ENCODE results near the gene RIMS1.

Gene RIMS1

DNA sequence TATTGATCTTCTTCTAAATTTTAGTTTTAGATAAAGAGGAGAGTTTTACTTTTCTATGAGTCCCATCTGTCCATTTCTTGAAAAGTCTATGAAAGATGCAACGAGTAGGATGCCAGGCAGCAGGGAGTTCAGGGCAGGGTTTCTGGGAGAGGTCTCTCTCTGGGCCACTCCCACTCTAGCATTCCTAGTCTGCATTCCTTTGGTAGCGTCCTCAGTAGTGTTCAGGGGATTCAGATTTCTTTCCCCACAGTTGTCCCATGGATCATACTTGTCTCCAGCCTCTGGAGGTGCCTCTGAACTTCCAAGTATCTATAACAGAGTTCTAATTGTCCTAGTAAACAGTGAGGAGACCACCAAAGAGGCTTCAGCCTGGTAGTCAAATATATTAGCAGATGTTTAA, 225.3 kb downstream of the RIMS1 start:
- no peak for DNase-seq (ENCODE audit: low spot score)

DNA sequence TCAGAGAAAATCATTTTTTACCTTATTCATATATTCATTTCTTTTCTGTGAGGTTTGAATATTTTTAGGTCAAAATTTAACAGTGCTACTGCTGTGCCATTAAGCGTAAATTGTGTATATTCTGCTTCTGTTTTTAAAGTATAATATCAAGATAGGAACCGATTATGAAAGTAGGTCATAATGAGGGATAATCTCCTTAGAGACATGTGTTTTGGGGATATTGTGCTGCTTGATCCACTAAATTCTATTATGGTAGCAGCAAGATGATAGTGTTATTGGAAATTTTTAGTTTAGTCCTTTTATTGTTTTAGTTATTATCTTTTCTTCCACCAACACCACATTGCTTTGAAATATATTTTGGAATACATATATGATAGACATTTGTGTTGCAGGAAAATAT, 244.0 kb downstream of the RIMS1 start:
- no peak for DNase-seq (ENCODE audit: low spot score)

DNA sequence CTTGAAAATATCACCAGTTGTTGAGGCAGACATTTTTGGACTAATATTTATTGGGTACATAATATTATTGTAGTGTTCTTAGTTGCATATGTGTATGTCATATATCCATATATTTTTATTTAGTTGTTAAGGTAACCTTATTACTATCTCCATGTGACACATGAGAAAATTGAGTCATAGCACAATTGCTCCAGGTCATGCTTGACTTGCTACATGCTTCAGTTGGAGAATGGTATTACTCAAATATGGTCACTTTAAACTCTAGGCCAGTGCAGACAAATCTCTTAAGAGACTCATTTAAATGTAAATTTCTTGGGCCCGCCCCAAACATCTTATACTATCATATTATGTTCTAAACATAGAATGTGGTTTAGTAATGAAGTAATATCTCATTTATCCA, 246.1 kb downstream of the RIMS1 start:
- no peak for DNase-seq (ENCODE audit: low spot score)

DNA sequence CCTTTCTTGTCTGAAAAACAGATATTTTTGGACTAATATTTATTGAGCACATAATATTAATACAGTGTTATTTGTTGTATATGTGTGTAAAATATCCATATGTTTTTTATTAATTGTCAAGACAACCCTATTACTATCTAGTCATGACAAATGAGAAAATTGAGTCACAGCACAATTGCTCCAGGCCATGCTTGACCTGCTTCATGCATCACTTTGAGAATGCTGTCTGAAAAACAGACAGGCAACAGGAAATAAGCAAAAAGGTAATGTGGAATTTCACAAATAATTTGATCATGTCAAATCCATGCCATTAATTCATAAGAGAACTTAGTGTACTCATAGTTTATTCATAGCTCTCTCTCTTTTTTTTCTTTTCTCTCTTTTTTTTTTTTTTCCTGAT, 246.5 kb downstream of the RIMS1 start:
- DNase-seq (ENCODE audit: low spot score), result no peak

DNA sequence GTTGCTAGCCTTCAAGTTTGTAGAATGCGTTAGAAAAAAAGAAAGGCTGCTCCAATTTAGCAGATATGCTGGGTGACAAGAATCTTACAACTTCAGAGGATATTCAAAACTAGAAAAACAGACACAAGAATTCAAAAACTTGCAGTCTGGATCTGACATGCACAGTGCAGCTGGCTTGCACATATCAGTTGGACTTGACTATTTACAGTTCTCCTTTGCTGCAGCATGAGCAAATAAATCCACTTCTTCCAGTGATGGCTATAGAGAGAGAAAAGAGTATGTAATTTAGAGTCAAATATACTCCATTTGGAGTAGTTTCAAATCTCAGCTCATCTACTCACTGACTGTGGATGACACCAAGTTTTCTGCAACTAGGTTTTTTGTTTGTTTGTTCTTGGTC, 247.0 kb downstream of the RIMS1 start:
- DNase-seq (ENCODE audit: low spot score), result no peak

DNA sequence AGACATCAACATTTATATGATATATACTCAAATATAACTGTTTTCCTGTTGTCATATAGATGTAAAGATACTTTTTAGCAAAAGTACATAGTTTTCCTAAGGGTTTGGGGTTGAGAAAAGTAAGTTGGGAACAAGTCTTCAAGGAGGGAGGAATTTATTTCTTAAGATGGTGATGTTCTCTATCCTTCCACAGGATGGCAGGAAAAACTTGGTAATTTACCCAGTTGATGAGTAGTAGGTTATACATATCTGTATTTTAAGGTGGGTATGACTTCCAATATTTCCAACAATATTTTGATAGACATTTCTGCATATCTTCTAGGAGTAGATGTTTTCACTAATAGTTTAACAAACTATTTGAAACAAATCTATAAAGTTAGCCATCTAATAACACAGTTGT, 254.4 kb downstream of the RIMS1 start:
- DNase-seq (ENCODE audit: low spot score), result no peak

DNA sequence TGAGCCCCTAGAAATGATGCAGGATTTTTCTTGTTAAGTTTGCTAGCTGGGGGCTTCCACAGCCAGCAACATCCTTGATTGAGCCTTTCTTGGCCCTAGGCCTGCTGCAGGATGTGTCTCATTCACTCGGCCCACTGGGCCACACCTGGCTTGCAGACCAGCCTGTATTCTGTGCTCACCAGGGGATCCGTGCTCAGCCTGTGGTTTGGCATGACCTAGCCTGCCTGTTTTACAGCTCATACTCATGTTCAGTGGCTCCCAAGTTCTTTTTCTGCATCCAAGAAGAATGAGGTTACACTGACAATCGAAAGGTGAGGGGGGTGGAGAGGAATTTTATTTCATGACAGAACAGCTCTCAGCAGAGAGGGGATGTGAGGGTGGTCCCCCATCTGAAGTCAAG, 263.4 kb downstream of the RIMS1 start:
- no peak for DNase-seq (ENCODE audit: low spot score)

DNA sequence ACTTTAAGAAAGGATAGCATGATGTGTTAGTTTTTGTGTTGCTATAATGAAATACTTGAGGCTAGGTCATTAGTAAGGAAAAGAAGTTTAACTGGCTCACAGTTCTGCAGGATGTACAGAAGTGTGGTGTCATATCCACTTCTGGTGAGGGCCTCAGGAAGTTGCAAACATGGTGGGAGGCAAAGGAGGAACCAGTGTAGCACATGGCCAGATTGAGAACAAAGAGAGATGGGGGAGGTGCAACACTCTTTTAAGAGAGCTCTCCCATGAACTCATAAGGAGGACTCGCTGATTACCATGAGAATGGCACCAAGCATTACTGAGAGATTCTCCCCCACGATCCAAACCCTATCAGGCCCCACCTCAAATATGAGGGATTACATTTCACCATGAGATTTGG, 265.4 kb downstream of the RIMS1 start:
- DNase-seq (ENCODE audit: low spot score), result no peak

DNA sequence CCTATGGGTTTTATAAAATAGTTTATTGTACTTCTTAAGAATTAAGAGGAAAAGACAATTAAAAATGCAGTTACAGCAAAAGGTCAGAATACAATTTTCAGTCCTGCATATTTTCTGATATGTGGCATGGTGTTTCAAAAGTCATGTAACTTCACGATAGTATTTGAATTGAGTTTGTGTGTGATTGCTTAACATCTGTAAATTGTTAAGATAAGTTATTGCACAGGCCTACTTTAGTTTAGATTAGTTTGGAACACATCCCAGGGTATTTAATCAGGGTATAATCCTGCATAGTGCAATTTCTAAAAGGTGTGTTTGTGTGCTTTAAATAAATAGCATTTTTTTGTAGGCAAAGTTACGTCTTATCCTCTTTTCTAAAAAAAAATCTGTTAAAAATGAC, 289.6 kb downstream of the RIMS1 start:
- no peak for DNase-seq (ENCODE audit: low spot score)

DNA sequence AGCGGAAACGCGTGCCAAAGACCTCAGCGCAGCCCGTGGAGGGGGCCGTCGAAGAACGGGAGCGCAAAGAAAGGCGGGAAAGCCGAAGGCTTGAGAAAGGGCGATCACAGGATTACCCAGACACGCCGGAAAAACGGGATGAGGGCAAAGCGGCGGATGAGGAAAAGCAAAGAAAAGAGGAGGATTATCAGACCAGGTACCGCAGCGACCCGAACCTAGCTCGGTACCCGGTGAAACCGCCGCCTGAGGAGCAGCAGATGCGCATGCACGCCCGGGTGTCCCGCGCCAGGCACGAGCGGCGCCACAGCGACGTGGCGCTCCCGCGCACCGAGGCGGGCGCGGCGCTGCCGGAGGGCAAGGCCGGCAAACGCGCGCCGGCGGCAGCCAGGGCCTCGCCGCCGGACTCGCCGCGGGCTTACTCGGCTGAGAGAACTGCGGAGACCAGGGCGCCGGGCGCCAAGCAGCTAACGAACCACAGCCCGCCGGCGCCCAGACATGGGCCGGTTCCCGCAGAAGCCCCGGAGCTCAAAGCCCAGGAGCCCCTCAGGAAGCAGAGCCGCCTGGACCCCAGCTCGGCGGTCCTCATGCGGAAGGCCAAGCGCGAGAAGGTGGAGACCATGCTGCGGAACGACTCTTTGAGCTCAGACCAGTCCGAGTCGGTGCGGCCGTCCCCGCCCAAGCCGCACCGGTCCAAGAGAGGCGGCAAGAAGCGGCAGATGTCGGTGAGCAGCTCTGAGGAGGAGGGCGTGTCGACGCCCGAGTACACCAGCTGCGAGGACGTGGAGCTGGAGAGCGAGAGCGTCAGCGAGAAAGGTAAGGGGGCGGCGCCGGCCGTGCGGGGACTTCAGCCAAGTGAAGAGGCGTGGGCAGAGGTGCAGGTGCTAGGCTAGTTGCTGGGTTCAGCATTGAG, 296.2 kb downstream of the RIMS1 start:
- DNase-seq (ENCODE audit: low spot score), result no peak

DNA sequence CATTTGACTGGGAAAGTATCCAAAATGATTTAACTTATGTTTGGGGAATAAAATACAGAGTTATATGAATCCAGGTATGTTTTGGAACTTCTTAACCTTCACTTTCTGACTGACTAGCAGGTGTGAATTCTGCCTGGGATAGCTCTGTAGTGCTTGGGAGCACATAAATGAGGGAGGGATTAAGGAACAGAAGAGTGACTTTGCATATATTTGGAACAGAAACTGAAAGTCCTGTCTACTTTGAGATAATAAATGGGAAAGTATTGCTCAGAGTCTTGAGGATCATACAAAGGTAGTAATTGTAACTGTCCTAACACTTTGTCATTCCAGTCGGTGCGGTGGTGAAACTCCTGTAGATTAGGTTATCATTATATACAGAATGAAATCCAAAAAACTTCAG, 317.6 kb downstream of the RIMS1 start:
- DNase-seq (ENCODE audit: low spot score), result peak; percentile 2

DNA sequence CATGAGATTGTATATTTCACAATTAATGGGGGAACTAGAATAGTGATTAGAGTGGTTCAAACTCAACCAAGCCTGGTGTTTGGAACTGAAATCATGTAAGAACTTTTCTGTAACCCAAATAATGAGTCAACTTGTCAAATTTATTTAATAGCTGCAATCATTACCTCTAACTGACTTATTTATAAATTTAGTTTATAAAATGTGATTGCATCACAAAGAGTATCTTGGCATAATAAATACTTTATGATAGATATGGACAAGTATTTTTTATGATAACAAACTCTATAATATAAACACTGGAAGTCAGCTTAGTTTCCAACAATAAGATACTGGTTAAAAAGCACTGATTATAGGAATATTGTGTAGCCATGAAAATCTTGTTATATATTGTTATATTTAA, 319.1 kb downstream of the RIMS1 start:
- DNase-seq (ENCODE audit: low spot score), result no peak

DNA sequence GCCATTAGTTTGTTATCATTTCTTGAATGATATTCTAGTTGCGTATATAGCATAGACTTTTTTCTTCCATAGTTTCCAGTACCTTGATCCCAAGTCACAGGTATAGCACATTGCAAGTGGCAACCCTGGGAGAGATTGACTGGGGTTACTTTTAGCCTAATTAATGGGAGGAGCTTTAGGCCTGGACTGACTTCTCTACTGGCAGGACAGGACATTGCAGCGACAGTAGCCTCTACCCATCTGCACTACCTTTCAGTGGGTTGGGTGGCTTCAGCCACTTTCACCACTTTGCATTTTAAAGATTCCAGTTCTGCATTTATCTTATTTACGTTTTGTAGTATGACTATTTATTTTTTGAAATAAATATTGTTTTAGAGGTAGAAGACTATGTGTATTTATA, 320.3 kb downstream of the RIMS1 start:
- DNase-seq (ENCODE audit: low spot score), result no peak

DNA sequence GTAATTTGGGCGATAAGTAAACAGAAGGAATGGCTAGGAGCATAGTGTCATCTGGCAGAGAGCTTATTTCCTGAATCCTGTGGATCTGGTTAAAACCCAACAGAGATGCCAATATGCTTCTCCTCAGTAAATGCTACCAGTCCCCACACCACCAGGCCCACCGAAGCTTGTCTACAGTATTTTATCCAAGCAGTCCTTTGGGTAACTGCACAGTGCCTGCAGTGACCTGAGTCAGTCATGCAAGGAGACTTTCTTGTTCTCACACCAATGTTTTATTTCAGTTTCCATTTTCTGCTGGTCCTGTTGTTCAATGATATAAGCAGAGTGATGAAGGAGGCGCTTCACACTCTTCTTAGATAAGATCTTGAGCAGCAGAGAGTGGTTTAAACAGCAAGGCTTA, 326.3 kb downstream of the RIMS1 start:
- DNase-seq (ENCODE audit: low spot score), result no peak

DNA sequence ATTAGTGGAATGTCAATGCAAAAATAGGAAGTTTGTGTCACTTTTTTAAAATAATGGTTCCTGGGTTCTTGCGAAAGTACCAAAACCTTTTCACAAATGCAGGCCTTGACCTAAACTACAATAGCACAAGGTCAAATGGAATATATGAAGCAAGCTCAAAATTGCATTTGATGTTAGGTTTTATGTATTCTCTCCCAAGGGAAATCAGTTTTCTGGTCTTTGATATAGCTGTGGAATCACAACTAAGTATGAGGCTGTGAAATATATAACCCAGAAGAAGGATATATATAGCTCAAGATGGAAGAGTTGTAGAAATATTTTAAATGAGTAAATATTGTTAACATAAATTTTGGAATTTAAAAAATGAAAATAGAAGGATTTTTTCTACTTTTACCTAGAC, 327.3 kb downstream of the RIMS1 start:
- DNase-seq (ENCODE audit: low spot score), result no peak

DNA sequence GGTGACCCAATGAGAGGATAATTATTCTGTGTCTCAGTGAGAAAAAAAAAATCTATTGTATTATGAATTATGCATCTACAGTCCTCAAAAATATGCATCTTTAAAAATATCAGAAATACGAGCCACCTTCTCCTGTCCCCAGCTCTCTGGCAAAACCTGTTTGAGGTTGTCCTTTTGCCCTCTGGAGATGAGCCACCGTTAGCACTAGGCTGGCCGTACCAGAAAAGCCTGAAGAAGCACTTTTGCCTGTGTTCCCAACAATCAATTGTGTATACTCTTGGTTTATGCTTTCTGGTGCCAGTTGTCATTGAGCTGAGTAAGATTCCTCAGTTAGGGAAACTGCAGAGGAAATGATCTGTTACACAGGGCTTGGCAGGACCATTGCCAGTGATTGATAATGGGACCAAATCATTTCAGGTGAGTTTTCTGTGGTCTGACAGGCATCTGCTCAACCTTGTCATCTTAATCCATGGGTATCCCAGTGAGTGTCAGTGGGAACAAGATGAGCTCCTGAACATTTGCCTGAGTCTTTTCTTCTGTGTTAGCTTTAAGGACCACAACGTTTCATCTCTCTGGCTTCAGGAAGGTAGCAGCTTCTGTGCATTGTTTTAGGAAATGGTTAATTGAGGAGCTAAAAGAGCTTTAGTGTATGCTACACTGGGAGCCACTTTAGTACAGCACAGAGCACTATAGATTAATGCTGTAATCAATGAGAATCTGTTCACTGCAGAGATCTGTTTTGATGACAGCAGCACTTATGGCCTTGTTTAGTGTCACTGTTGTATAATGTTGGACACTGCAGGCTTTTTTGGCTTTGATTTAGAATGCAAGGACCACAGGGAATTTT, 330.1 kb downstream of the RIMS1 start:
- no peak for DNase-seq (ENCODE audit: low spot score)

DNA sequence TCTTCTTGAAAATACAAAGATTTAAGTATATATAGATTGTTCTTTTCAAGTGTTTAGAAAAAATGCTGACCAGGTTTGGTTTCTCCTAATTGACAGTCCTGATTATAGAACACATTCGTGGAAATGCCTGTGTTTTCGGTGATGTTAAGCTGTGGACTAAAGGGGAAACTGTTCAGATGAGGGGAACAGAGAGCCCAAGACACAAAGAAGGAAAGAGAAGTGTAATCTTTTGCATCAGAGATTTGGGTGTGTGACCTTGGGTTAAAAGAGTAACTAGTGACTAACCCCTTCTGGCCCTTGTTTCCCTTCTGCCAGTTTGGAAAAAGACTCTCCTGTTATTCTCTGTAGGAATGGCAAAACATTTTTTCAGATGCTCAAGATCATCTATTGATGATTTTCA, 331.3 kb downstream of the RIMS1 start:
- no peak for DNase-seq (ENCODE audit: low spot score)

DNA sequence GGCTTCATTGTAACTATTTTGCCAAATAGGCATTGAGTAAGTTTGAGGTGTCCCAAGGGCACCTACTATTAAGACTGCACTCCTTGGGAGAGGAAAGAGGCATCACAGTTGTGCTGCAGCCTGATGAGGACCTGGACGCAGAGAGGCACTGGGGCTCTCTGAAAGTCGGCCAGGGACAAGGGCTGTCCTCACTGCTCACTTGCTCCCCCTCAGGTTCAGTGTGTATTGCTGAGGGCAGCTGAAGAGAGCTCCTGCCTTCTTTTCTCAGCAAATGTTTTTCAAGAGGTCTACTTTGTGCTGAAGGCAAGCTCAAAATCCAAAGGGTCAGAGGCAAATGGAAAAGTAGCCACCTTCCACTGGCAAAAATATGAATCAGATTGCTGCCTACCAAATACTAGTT, 331.8 kb downstream of the RIMS1 start:
- peak; percentile 15 for DNase-seq (ENCODE audit: low spot score)

DNA sequence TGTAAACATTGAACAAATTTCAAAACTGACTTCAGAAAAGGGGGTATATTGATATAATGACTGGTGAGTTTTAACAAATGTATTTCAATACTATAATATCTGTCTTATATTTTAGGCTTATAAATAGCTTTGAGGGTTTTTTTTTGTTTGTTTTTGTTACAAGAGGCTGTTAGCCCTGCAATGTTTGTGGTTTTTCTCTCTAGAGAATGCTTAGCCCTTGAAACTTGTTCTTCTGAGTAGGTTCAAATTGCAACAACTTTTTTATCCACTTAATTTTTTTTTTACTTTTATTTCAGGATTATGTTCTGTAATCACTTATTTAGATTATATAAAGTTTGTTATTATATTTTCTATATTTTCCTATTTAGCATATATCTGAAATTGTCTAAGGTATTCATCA, 333.2 kb downstream of the RIMS1 start:
- DNase-seq (ENCODE audit: low spot score), result no peak

DNA sequence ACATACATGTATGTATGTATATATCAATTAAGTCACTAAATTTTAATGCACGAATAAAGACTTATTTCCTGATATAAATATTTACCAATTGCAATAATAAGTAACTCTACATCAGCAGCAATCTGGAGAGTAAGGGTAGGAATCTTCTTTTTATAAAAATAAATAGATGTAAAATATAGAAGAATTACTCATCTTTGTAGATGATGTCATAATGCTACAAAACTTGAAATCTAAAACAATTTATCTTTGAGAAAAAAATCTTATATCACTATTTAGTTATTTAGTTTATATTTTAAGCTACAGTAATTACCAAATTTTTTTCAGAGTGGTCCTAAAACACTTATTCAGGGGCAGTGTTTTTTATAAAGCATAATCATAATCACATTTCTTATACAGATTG, 351.7 kb downstream of the RIMS1 start:
- DNase-seq (ENCODE audit: low spot score), result no peak

DNA sequence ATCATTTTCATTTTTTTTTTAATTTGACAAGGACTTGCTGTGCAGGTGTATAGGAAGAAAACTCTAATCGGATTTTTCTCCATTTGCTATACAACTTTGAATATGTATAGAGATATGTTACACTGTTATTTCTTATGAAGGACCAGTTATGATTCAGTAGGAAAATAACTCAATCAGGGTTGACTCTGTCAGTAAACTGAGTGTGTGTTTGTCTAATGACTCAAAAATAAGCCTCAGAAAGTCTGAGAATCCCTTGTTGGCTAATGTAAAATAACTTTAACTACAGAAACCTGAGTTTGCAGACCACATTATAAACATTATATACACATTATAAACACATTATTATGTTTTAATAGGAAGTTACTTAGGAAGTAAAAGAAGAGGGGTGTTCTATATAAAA, 352.6 kb downstream of the RIMS1 start:
- DNase-seq (ENCODE audit: low spot score), result no peak

DNA sequence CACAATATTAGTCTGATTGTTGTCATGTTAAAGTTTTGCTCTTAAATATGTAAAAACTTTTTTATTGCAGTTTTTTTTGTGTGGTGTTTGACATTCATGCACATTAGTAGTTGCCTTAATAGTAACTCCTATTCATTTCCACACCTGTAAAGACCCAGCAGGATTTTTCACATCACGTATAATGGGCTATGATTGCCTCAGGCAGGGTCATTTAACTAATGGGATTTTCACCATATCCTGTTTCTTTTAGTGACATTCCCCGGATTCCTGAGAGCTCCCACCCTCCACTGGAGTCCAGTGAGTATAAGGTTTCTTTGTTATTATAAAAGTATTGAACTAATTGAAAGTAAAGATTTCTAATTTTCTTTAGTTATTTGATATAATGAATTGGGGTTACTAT, 359.2 kb downstream of the RIMS1 start:
- peak; percentile 2 for DNase-seq (ENCODE audit: low spot score)

DNA sequence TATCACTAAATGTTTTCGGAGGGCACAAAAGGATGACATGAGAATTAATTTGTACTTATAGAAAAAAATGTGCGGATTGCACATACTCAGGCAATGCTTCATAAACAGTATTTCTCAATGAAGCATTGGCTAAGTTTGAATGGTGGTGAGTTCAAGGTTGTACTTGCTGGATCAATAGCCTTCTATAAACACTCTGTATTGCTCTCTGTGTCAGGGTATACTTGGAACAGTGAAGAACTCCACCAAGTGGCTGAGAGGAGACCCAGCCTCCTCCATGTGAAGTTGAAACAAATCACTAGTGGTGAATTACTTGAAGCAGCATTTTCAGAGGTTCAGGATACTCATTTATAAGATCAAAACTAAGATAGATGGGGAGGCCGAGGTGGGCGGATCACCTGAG, 360.6 kb downstream of the RIMS1 start:
- no peak for DNase-seq (ENCODE audit: low spot score)

All from COLO829 (cell line).